ENCODE data around the gene KCNG1.
"Not testable (repeated sequence)": the region's sequence is repeated elsewhere in the genome, so short reads cannot be mapped to it uniquely, and the experiment has no call there.

KCNG1 gene

DNA sequence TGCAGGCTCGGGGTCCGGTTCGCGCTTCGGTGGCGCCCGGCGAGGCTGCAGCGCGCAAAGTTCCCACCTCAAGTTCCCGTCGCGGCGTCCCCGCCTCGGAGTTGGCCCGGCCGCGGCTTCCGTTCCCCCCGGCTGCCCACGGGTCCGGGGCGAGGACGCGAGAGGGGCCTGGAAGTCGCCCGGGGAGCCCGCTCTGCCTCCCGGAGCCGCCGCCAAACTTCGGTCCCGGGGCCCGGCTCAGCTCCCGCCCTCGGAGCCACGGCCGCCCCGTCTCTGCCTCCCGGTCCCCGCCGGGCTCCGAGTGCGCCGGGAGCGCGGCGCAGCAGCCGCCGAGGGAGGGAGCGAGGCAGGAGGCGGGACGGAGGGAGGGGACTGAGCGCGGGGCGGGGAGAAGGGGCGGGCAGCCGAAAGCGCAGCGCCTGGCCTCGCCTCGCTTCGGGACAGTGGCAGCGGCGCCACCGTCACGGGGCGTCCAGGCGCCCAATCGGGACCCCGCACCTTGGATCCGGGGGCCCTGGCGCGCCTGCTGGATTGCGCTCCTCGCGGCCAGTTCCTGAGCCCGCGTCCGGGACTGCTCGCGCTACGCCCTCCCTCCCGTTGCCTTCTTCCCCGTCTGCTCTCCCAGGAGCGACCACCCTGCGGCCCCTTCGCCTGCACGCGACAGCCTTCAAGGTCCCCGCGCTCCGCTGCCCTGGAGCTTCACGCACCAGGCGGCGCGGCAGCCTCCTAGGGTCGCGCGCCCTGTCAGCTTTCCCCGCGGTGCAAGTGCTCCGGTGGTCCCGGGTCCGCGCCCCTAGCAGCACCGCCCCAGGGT lies at the start of gene KCNG1:
TSS of gene KCNG1 (minus strand) at position 305 of the 814 bp plus-strand sequence. CDS start 12,769 bp downstream, outside the sequence.
- no peak for DNase-seq (ENCODE audit: low read depth in 2 of 2)

DNA sequence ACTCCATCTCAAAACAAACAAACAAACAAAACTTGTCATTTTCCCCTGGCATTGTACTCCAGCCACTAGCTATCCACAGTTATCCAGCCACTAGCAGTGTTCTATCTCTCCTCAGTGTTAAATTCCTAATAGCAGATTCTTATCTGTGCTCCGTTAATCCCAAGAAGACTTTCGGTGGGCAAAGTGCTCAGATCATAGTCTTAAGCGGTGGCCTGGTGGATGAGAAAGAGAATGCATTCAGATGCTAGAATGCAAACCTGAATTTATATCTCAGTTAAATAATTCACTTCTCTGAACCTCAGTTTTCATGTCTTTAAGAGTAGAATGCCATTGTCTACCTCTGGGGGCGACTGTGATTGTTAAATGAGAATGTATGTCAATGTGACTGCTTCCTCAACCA lies 47.7 kb upstream of the KCNG1 start:
- no peak for DNase-seq (ENCODE audit: low read depth in 2 of 2)

DNA sequence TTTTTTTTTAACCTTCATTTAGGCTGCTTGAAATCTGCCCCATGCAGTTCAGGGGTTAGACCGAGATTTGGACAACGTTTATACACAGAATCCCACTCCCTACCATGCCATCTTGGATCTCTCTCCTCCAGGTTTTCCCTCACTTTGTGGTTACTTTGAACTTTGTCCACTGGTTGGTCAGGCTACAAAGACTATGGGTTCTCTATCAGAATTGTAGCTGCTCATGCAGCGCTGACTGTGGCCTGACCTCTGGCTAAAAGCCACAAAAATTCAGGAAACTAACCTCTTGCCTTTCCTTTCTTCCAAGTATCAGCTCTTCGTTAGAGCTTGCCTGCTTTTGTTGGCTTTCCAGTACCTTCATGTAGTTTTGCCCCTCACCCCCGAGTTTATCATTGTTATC lies 44.9 kb upstream of the KCNG1 start:
- no peak for DNase-seq (ENCODE audit: low read depth in 2 of 2)

- no peak for DNase-seq (ENCODE audit: low read depth in 2 of 2)
Measured at GRCh38 chr20:51065615-51066014, 42.7 kb upstream of the KCNG1 start.

DNA sequence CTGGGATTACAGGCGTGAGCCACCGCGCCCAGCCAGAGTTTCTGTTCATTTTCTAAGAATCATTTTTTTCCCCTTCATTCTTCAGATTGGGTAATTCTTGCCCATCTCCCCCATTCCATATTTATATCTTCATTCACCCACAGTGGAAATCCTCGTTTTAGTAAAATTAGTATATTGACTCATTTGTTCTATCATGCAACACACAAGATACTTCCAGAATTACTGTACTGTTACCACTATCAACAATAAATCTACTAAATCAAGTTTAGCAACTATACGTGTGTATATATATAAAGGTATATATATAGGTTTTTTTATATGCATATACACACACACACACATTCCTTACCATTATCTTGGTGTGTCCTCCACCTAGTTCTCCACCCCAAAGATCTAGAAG lies 41.2 kb upstream of the KCNG1 start:
- DNase-seq (ENCODE audit: low read depth in 2 of 2) = no peak

- no peak for DNase-seq (ENCODE audit: low read depth in 2 of 2)
Measured at GRCh38 chr20:51062065-51062464, 39.2 kb upstream of the KCNG1 start.

DNA sequence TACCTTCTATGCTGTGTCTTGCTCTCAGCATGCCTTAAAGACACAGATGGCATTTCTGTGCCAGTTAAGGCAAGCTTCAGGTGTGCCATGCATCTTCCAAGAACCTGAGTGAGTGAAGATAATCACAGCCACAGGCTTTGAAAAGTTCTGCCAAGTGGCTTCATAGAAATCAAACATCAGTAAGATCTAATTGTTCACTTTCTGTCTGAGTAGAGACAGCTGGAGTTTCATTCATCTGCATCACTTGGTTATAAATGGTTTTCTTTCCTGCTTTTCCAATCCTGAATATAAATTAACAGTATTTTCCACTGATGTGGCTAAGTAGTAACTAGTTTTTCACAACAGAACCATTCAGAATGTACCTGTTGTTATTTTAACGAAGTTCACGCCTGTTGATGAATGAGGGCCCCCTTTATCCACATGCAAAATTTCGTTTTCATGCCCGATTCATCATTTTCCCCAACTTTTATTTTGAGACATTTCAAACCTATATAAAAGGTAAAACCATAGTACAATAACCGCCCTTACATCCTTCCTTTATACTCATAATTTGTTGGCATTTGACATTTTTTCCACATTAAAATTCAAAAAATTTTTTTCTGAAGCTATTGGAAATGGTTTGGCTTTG lies 38.6 kb upstream of the KCNG1 start:
- DNase-seq (ENCODE audit: low read depth in 2 of 2) = no peak

DNA sequence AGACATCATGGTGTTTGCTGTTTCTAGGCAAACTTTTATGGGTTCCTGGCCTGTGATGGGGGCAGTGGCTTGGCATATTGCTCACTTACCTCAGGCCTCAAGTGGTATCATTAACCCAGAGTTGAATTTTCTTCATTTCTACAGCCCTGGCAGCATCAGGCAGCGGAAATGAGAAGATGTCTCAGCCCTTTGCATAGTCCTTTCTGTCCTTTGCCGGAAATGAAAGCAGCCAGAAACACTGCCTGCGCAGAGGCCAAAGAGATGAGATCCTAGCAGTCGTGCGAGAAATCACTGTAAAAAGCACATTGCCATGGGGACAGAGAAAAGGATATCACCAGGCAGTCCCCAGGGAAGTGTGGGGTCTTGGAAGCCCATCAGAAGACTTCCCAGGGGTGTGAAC lies 37.4 kb upstream of the KCNG1 start:
- DNase-seq (ENCODE audit: low read depth in 2 of 2) = no peak

DNA sequence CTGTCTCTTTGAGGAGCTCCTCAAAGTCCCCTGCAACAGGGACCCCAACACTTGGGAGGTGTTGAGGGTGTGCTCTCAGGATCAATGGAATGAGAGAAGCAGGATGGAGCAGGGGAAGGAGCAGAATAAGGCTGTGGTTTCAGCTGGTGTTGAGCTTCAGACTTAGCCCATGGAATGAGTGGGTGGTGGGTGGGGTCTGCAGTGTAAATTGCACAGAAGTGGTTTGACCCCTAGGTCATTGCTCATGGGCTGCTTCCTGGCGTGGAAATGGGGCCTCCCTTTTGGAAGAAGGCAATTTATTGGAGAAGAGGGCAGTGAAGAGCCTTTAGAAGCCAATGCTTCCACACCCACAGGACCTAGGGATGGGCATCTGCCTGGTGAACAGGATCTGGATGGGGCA lies 37.0 kb upstream of the KCNG1 start:
- no peak for DNase-seq (ENCODE audit: low read depth in 2 of 2)

DNA sequence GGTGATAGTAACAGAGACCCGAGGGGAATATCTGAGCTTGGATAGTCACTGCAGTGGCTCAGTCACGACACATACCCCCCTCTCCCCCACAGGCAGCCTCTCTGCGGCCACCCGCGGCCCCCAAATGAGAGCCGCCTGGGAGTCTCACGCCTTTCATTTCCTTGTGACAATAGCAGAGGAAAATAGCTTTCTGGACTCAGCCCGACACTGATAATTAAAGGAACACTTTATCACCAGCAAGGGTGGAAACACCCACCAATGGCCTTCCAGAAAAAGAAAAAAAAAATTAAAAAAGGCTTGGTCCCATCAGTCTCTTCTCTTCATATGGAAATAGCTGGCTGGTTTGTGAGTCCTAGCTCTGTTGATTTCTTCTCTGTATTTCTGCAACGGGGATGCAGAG lies 35.1 kb upstream of the KCNG1 start:
- no peak for DNase-seq (ENCODE audit: low read depth in 2 of 2)

- no peak for DNase-seq (ENCODE audit: low read depth in 2 of 2)
Measured at GRCh38 chr20:51054233-51054632, 31.3 kb upstream of the KCNG1 start.

DNA sequence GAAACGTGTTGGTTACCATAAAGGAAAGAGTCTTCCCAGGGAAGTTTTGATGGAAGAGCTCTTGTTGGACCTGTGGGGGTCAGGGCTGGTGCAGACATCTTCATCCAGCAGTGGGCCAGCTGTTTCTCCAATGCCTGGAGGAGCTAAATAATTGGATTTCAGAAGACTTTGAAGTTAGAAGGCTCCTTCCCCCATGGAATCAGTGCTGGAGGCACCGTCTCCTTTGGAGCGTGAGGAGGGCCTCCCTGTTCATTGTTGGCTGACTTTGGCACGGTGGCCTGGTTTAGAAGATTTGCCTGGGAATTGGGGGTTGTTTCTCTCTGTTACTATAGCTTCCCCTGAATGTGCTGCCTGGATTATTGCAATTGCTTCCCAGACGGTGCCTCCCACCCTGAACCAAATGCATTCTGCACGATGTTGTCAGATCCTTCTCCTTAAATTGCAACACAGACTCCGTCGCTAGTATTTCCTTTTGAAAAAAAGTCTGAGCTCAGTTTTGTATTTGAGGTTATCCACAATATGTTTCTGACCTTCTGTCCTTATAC lies 27.7 kb upstream of the KCNG1 start:
- DNase-seq (ENCODE audit: low read depth in 2 of 2) = no peak

- no peak for DNase-seq (ENCODE audit: low read depth in 2 of 2)
Measured at GRCh38 chr20:51046021-51046985, 23.4 kb upstream of the KCNG1 start.

GRCh38 chr20:51045492-51045891 lies 22.6 kb upstream of the KCNG1 start:
- DNase-seq (ENCODE audit: low read depth in 2 of 2) = not testable (repeated sequence)

- DNase-seq (ENCODE audit: low read depth in 2 of 2) = no peak
Measured at GRCh38 chr20:51044796-51045195, 21.9 kb upstream of the KCNG1 start.

DNA sequence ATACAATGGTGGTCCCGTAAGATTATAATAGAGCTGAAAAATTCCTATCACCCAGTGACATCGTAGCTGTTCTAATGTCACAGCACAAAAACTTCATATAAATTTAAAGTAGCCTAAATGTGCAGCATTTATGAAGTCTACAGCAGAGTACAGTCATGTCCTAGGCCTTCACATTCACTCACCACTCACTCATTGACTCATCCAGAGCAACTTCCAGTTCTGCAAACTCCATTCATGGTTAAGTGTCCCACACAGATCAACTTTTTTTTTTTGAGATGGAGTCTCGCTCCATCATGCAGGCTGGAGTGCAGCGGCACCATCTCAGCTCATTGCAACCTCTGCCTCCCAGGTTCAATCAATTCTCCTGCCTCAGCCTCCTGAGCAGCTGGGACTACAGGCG lies 20.9 kb upstream of the KCNG1 start:
- no peak for DNase-seq (ENCODE audit: low read depth in 2 of 2)

- DNase-seq (ENCODE audit: low read depth in 2 of 2) = no peak
Measured at GRCh38 chr20:51042657-51043247, 19.8 kb upstream of the KCNG1 start.

GRCh38 chr20:51042064-51042463 lies 19.2 kb upstream of the KCNG1 start:
- DNase-seq (ENCODE audit: low read depth in 2 of 2) = no peak

DNA sequence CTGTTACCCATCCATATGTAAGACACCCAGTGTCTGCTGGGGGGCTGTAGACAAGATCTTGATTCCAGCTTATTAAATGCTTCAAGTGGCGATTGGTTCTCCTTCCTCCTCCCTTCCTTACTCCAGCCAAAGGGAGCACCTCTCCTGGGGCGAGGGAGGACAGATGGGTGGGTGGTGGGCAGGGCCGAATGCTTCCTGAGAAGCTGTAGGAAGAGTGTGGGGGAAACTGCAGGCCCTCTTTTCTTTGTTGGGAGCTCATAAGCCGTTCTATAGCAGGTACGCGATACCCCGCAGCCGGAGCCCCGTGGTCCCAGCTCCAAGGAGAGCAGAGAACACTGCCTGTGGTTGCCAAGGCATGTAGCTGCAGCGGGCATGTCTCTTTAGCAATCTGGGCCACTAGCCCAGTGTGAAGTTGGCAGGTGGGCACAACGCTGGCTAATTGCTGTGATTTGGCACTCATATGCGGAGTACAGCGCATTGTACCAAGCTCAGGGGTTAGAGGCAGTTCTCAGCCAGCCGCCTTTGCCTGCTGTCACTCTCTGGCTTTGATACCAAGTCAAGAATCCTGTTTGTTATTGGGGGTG lies 14.7 kb upstream of the KCNG1 start:
- no peak for DNase-seq (ENCODE audit: low read depth in 2 of 2)

- DNase-seq (ENCODE audit: low read depth in 2 of 2) = no peak
Measured at GRCh38 chr20:51036827-51037531, 14.1 kb upstream of the KCNG1 start.

DNA sequence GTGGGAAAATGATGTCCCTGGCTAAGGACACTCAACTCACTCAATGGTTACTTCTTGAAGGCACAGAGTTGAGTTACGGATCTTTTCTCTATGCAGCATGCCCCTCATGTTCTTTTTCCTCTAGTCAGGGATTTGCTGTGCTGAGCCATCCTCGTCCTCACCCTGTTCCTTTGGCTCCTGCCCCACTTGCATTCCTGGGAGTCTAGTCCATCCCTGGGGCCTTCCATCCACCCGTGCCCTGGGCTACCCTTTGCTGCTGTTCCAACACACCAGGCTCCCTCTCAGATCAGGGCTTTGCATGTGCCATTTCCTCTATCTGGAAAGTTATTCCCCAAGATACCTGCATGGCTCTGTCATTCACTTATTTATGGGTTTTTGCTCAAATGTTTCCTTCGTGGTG lies 13.3 kb upstream of the KCNG1 start:
- no peak for DNase-seq (ENCODE audit: low read depth in 2 of 2)
